SU-DHL-6 (cell line): ENCODE measurements around the gene LAMC3.

Experiments used
- EZH2phosphoT487 ChIP-seq: fragments of 200-600 bp; sonication (generic), shearing (Covaris generic); conservative IDR thresholded peaks from 2 replicates; pipeline ENCODE4 v1.6.1; 2018; ENCODE audit warnings: mild to moderate bottlenecking, antibody characterized with exemption, low read length, moderate library complexity, mixed read lengths
- TF ChIP-seq, protein P1 (sequence below): fragments of 200-600 bp; sonication (generic); IDR thresholded peaks from one replicate; pipeline ENCODE4 v1.5.1; 2017; ENCODE audit warnings: antibody characterized with exemption, mild to moderate bottlenecking, low read length, moderate library complexity; ENCODE audit not compliant: insufficient read depth, poor library complexity, severe bottlenecking

- TF ChIP-seq, protein P1, sequence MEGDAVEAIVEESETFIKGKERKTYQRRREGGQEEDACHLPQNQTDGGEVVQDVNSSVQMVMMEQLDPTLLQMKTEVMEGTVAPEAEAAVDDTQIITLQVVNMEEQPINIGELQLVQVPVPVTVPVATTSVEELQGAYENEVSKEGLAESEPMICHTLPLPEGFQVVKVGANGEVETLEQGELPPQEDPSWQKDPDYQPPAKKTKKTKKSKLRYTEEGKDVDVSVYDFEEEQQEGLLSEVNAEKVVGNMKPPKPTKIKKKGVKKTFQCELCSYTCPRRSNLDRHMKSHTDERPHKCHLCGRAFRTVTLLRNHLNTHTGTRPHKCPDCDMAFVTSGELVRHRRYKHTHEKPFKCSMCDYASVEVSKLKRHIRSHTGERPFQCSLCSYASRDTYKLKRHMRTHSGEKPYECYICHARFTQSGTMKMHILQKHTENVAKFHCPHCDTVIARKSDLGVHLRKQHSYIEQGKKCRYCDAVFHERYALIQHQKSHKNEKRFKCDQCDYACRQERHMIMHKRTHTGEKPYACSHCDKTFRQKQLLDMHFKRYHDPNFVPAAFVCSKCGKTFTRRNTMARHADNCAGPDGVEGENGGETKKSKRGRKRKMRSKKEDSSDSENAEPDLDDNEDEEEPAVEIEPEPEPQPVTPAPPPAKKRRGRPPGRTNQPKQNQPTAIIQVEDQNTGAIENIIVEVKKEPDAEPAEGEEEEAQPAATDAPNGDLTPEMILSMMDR, result no peak
- TF ChIP-seq EZH2phosphoT487, result no peak
Observed at GRCh38 chr9:130995086-130996011, 13.6 kb upstream of the LAMC3 start.
